ENCODE results near the gene GJB3. TPM values are rescaled to one million over a fixed set of nuclear protein-coding genes. Genes with fewer than 3 reads are reported as not detected.
A peak's percentile ranks its signal among the peaks of the same experiment; 100 is the strongest.
"Not testable (repeated sequence)": the region's sequence is repeated elsewhere in the genome, so short reads cannot be mapped to it uniquely, and the experiment has no call there.

The GJB3 gene
- total RNA-seq (not detected), polyA plus RNA-seq (not detected), total RNA-seq (0 to 0.09 (median 0) reads per million in 6 experiments)

GRCh38 chr1:34781071-34781843 lies at the start of gene GJB3:
Gene GJB3, plus strand, starts transcription at chr1:34781214. Its CDS starts 3,549 bp downstream, at chr1:34784763.
- no peaks in the 10 kb centered on the region for H3K9me3 Mint-ChIP-seq
- POLR2A ChIA-PET, result no interaction called here

GRCh38 chr1:34732831-34733230 lies 48.2 kb upstream of the GJB3 start:
- H3K9me3 Mint-ChIP-seq, H3K4me1 Mint-ChIP-seq, H3K27ac Mint-ChIP-seq, H3K36me3 Mint-ChIP-seq, H3K4me3 Mint-ChIP-seq, ATAC-seq, POLR2A ChIA-PET, DNase-seq: not testable (repeated sequence)
- H3K27me3 Mint-ChIP-seq, result peaks cover 3 to 17% (median 13%) of the 10 kb centered on the region in 5 donors

More at GRCh38 chr1:34781071-34781843, at the start of gene GJB3:
- peaks cover 0 to 3% (median 1%) of the 10 kb centered on the region in 4 donors for H3K4me1 Mint-ChIP-seq
- peak; percentile 59 to 61 for ATAC-seq
- peak in 1 of 10 donors; percentile 6 for DNase-seq
- peaks cover 31 to 71% (median 48%) of the 10 kb centered on the region in 5 donors for H3K27me3 Mint-ChIP-seq
- H3K36me3 Mint-ChIP-seq, result no peaks in the 10 kb centered on the region
- H3K4me3 Mint-ChIP-seq, result peak within 1 kb of the TSS in 8 of 10 donors; percentile 13 to 63 (median 42)
- peak within 1 kb of the TSS in 1 of 10 donors; percentile 50 for H3K27ac Mint-ChIP-seq

- POLR2A ChIA-PET, result no interaction called here
Observed at GRCh38 chr1:34736692-34737091, 44.3 kb upstream of the GJB3 start.

GRCh38 chr1:34737236-34737635 lies 43.8 kb upstream of the GJB3 start:
- H3K4me1 Mint-ChIP-seq, H3K36me3 Mint-ChIP-seq, H3K27ac Mint-ChIP-seq, POLR2A ChIA-PET, H3K4me3 Mint-ChIP-seq, ATAC-seq, H3K9me3 Mint-ChIP-seq, DNase-seq: not testable (repeated sequence)
- H3K27me3 Mint-ChIP-seq, result peaks cover 4 to 17% (median 14%) of the 10 kb centered on the region in 5 donors

More at GRCh38 chr1:34736692-34737091, 44.3 kb upstream of the GJB3 start:
- no peak overlapping the region for H3K4me3 Mint-ChIP-seq
- H3K36me3 Mint-ChIP-seq, result no peaks in the 10 kb centered on the region
- no peak for ATAC-seq
- H3K4me1 Mint-ChIP-seq, result no peaks in the 10 kb centered on the region
- DNase-seq, result no peak
- peaks cover 4 to 17% (median 14%) of the 10 kb centered on the region in 5 donors for H3K27me3 Mint-ChIP-seq
- no peak overlapping the region for H3K27ac Mint-ChIP-seq
- no peaks in the 10 kb centered on the region for H3K9me3 Mint-ChIP-seq

- DNase-seq (no peak), ATAC-seq (no peak)
- Mint-ChIP-seq H3K9me3 (no peaks in the 10 kb centered on the region), H3K4me3 (no peak overlapping the region), H3K36me3 (no peaks in the 10 kb centered on the region), H3K4me1 (peaks cover 0 to 6% (median 2%) of the 10 kb centered on the region in 4 donors), H3K27me3 (peaks cover 6 to 17% (median 12%) of the 10 kb centered on the region in 5 donors), H3K27ac (no peak overlapping the region)
- POLR2A ChIA-PET, result no interaction called here
Observed at GRCh38 chr1:34739613-34740012, 41.4 kb upstream of the GJB3 start.

- ATAC-seq, result no peak
- no peak for DNase-seq
- Mint-ChIP-seq H3K27me3 (peaks cover 6 to 18% (median 12%) of the 10 kb centered on the region in 5 donors), H3K9me3 (no peaks in the 10 kb centered on the region), H3K4me1 (peaks cover 0 to 6% (median 2%) of the 10 kb centered on the region in 4 donors), H3K4me3 (no peak overlapping the region), H3K27ac (peak overlapping the region in 1 of 10 donors; percentile 17), H3K36me3 (no peaks in the 10 kb centered on the region)
- POLR2A ChIA-PET, result no interaction called here
Observed at GRCh38 chr1:34740161-34740868, 40.7 kb upstream of the GJB3 start.

- H3K4me3 Mint-ChIP-seq, result no peak overlapping the region
- DNase-seq (peak; percentile 45 to 82 (median 70)), ATAC-seq (peak; percentile 83 to 90)
- H3K27ac Mint-ChIP-seq, result peak overlapping the region in 1 of 10 donors; percentile 18
- no peaks in the 10 kb centered on the region for H3K36me3 Mint-ChIP-seq
- H3K4me1 Mint-ChIP-seq, result peaks cover 0 to 6% (median 2%) of the 10 kb centered on the region in 4 donors
- no peaks in the 10 kb centered on the region for H3K9me3 Mint-ChIP-seq
- POLR2A ChIA-PET, result no interaction called here
- H3K27me3 Mint-ChIP-seq, result peaks cover 2 to 15% (median 8%) of the 10 kb centered on the region in 5 donors
Observed at GRCh38 chr1:34742667-34743270, 38.2 kb upstream of the GJB3 start.

- Mint-ChIP-seq H3K9me3 (no peaks in the 10 kb centered on the region), H3K4me1 (peaks cover 0 to 6% (median 2%) of the 10 kb centered on the region in 4 donors), H3K27me3 (peaks cover 2 to 22% (median 8%) of the 10 kb centered on the region in 5 donors), H3K27ac (no peak overlapping the region), H3K4me3 (no peak overlapping the region), H3K36me3 (no peaks in the 10 kb centered on the region)
- DNase-seq, result no peak
- no peak for ATAC-seq
- POLR2A ChIA-PET, result no interaction called here
Observed at GRCh38 chr1:34743775-34744174, 37.2 kb upstream of the GJB3 start.

- Mint-ChIP-seq H3K4me1 (peaks cover 0 to 6% (median 2%) of the 10 kb centered on the region in 4 donors), H3K27ac (no peak overlapping the region), H3K4me3 (no peak overlapping the region), H3K36me3 (no peaks in the 10 kb centered on the region), H3K9me3 (no peaks in the 10 kb centered on the region), H3K27me3 (peaks cover 2 to 24% (median 8%) of the 10 kb centered on the region in 5 donors)
- no peak for DNase-seq
- no peak for ATAC-seq
- POLR2A ChIA-PET, result no interaction called here
Observed at GRCh38 chr1:34744851-34745250, 36.2 kb upstream of the GJB3 start.

GRCh38 chr1:34745666-34746065 lies 35.3 kb upstream of the GJB3 start:
- peaks cover 2 to 17% (median 4%) of the 10 kb centered on the region in 5 donors for H3K27me3 Mint-ChIP-seq
- ATAC-seq (no peak), DNase-seq (no peak)
- H3K4me3 Mint-ChIP-seq, result no peak overlapping the region
- H3K9me3 Mint-ChIP-seq, result no peaks in the 10 kb centered on the region
- POLR2A ChIA-PET, result no interaction called here
- peaks cover 0 to 6% (median 2%) of the 10 kb centered on the region in 4 donors for H3K4me1 Mint-ChIP-seq
- H3K36me3 Mint-ChIP-seq, result no peaks in the 10 kb centered on the region
- no peak overlapping the region for H3K27ac Mint-ChIP-seq

GRCh38 chr1:34746101-34746500 lies 34.9 kb upstream of the GJB3 start:
- ATAC-seq (no peak), DNase-seq (no peak)
- POLR2A ChIA-PET, result no interaction called here
- Mint-ChIP-seq H3K9me3 (no peaks in the 10 kb centered on the region), H3K27me3 (peaks cover 2 to 17% (median 4%) of the 10 kb centered on the region in 5 donors), H3K4me1 (peaks cover 0 to 6% (median 2%) of the 10 kb centered on the region in 4 donors), H3K27ac (no peak overlapping the region), H3K36me3 (no peaks in the 10 kb centered on the region), H3K4me3 (no peak overlapping the region)

- H3K27ac Mint-ChIP-seq, result no peak overlapping the region
- no peak overlapping the region for H3K4me3 Mint-ChIP-seq
- peaks cover 0 to 6% (median 2%) of the 10 kb centered on the region in 4 donors for H3K4me1 Mint-ChIP-seq
- DNase-seq, result no peak
- POLR2A ChIA-PET, result no interaction called here
- no peak for ATAC-seq
- no peaks in the 10 kb centered on the region for H3K36me3 Mint-ChIP-seq
- H3K9me3 Mint-ChIP-seq, result no peaks in the 10 kb centered on the region
- H3K27me3 Mint-ChIP-seq, result peaks cover 2 to 16% (median 3%) of the 10 kb centered on the region in 5 donors
Observed at GRCh38 chr1:34746785-34747637, 34.0 kb upstream of the GJB3 start.

Data from naive thymus-derived CD8-positive, alpha-beta T cell (primary cell).